Measurements from ENCODE around the gene PLEKHF1. TPM values are rescaled to one million over a fixed set of nuclear protein-coding genes. Genes with fewer than 3 reads are reported as not detected.

The PLEKHF1 gene
- total RNA-seq, 2 experiments from 2014 or later, result 20.7 to 21.0 TPM

GRCh38 chr19:29714371-29714952 lies 49.2 kb downstream of the PLEKHF1 start:
- Mint-ChIP-seq H3K27ac (peak overlapping the region; percentile 90), H3K36me3 (ENCODE audit: low read depth) (peaks cover 19% of the 10 kb centered on the region), H3K9me3 (no peaks in the 10 kb centered on the region), H3K4me3 (peak overlapping the region; percentile 86), H3K4me1 (ENCODE audit: low read depth) (peaks cover 53% of the 10 kb centered on the region), H3K27me3 (ENCODE audit: low read depth) (no peaks in the 10 kb centered on the region)
- CTCF ChIA-PET, result interaction anchor here (0.6 to 7.7 kb wide), 7 partner anchors 22 to 136 kb away, joined by 3 to 145 read pairs (median 5); partner anchors contain the start of genes PLEKHF1 and POP4
- DNase-seq, result peak; percentile 35
- intact Hi-C loops (cut with micrococcal nuclease), result loop anchor here (10.0 kb wide), 1 partner anchor 510 kb away; no protein-coding TSS in a partner anchor

- Mint-ChIP-seq H3K27me3 (ENCODE audit: low read depth) (no peaks in the 10 kb centered on the region), H3K4me3 (peak within 1 kb of the TSS; percentile 92), H3K27ac (peak within 1 kb of the TSS; percentile 97), H3K9me3 (no peaks in the 10 kb centered on the region), H3K36me3 (ENCODE audit: low read depth) (peaks cover 18% of the 10 kb centered on the region), H3K4me1 (ENCODE audit: low read depth) (peaks cover 47% of the 10 kb centered on the region)
- intact Hi-C loops (cut with micrococcal nuclease), result loop anchor here (1.0 to 10.0 kb wide), 3 partner anchors 43 to 510 kb away; partner anchors contain the start of gene CCNE1
- DNase-seq, result peak; percentile 69
- CTCF ChIA-PET, result interaction anchor here (0.6 to 7.7 kb wide), 11 partner anchors 11 to 137 kb away, joined by 3 to 145 read pairs (median 9); partner anchors contain the start of genes PLEKHF1 and POP4
Observed at GRCh38 chr19:29714953-29715700, 49.9 kb downstream of the PLEKHF1 start, which contains the start of gene C19orf12. Gene C19orf12, minus strand, starts transcription at chr19:29715261. Its CDS starts 6,848 bp downstream, at chr19:29708413.

GRCh38 chr19:29715701-29716581 lies 50.7 kb downstream of the PLEKHF1 start:
- H3K9me3 Mint-ChIP-seq, result no peaks in the 10 kb centered on the region
- peaks cover 13% of the 10 kb centered on the region for H3K36me3 Mint-ChIP-seq (ENCODE audit: low read depth)
- DNase-seq, result no peak
- peak overlapping the region; percentile 97 for H3K27ac Mint-ChIP-seq
- H3K4me3 Mint-ChIP-seq, result peak overlapping the region; percentile 92
- H3K4me1 Mint-ChIP-seq (ENCODE audit: low read depth), result peaks cover 39% of the 10 kb centered on the region
- intact Hi-C loops (cut with micrococcal nuclease), result loop anchor here (1.0 to 10.0 kb wide), 10 partner anchors 11 to 509 kb away; partner anchors contain the start of genes CCNE1, PLEKHF1 and POP4
- H3K27me3 Mint-ChIP-seq (ENCODE audit: low read depth), result no peaks in the 10 kb centered on the region
- CTCF ChIA-PET, result interaction anchor here (0.5 to 7.7 kb wide), 38 partner anchors 9 to 1922 kb away, joined by 3 to 145 read pairs (median 5); partner anchors contain the start of genes PLEKHF1 and POP4

GRCh38 chr19:29717051-29717450 lies 51.8 kb downstream of the PLEKHF1 start:
- Mint-ChIP-seq H3K27me3 (ENCODE audit: low read depth) (no peaks in the 10 kb centered on the region), H3K27ac (peak overlapping the region; percentile 97), H3K9me3 (no peaks in the 10 kb centered on the region), H3K4me3 (no peak overlapping the region), H3K4me1 (ENCODE audit: low read depth) (peaks cover 28% of the 10 kb centered on the region), H3K36me3 (ENCODE audit: low read depth) (peaks cover 13% of the 10 kb centered on the region)
- no peak for DNase-seq
- intact Hi-C loops (cut with micrococcal nuclease), result loop anchor here (10.0 kb wide), 1 partner anchor 508 kb away; no protein-coding TSS in a partner anchor
- CTCF ChIA-PET, result interaction anchor here (1.1 to 7.7 kb wide), 19 partner anchors 9 to 274 kb away, joined by 3 to 145 read pairs (median 9); partner anchors contain the start of genes PLEKHF1 and POP4

- intact Hi-C loops (cut with micrococcal nuclease), result no loop called here
- H3K27ac Mint-ChIP-seq, result no peak overlapping the region
- H3K27me3 Mint-ChIP-seq (ENCODE audit: low read depth), result no peaks in the 10 kb centered on the region
- H3K9me3 Mint-ChIP-seq, result no peaks in the 10 kb centered on the region
- H3K4me3 Mint-ChIP-seq, result peak overlapping the region; percentile 60
- CTCF ChIA-PET, result interaction anchor here (0.9 kb wide), 1 partner anchor 30 kb away, joined by 3 read pairs; no protein-coding TSS in a partner anchor
- H3K4me1 Mint-ChIP-seq (ENCODE audit: low read depth), result peaks cover 11% of the 10 kb centered on the region
- peak; percentile 37 for DNase-seq
- H3K36me3 Mint-ChIP-seq (ENCODE audit: low read depth), result no peaks in the 10 kb centered on the region
Observed at GRCh38 chr19:29724102-29724641, 58.9 kb downstream of the PLEKHF1 start.

GRCh38 chr19:29724746-29725145 lies 59.5 kb downstream of the PLEKHF1 start:
- Mint-ChIP-seq H3K27ac (no peak overlapping the region), H3K36me3 (ENCODE audit: low read depth) (no peaks in the 10 kb centered on the region), H3K4me3 (no peak overlapping the region), H3K27me3 (ENCODE audit: low read depth) (no peaks in the 10 kb centered on the region), H3K4me1 (ENCODE audit: low read depth) (peaks cover 11% of the 10 kb centered on the region), H3K9me3 (no peaks in the 10 kb centered on the region)
- intact Hi-C loops (cut with micrococcal nuclease), result no loop called here
- no peak for DNase-seq
- CTCF ChIA-PET, result interaction anchor here (1.4 to 2.9 kb wide), 2 partner anchors 8 to 16 kb away, joined by 3 to 18 read pairs; no protein-coding TSS in a partner anchor

Other genes with a start within 250 kb of the PLEKHF1 start
- not detected for gene VSTM2B, start 139.5 kb upstream of the PLEKHF1 start, total RNA-seq
- gene POP4, start 59.2 kb upstream of the PLEKHF1 start, total RNA-seq, result 10 to 100 TPM; 79.5 to 83.3 TPM
- gene C19orf12, start 49.8 kb downstream of the PLEKHF1 start, total RNA-seq, result 10 to 100 TPM; 21.6 to 24.3 TPM
- 10 to 100 TPM; 31.2 to 34.1 TPM for gene CCNE1, start 146.5 kb downstream of the PLEKHF1 start, total RNA-seq